SK-N-MC (cell line): Measurements from ENCODE around the gene CBX1.

Experiments
- EZH2 ChIP-seq: fragments of 200-600 bp; sonication (generic); IDR thresholded peaks from one replicate; pipeline ENCODE4 v1.6.1; 2017; ENCODE audit warnings: antibody characterized with exemption
- FOXP2 ChIP-seq: optimal IDR thresholded peaks from 2 replicates; pipeline ENCODE3; 2011; ENCODE audit warnings: mild to moderate bottlenecking, moderate library complexity; ENCODE audit not compliant: insufficient read depth; ENCODE audit errors: extremely low read length, control extremely low read depth
- POLR2AphosphoS5 ChIP-seq: IDR thresholded peaks from 2 replicates; pipeline ENCODE4 v1.6.1; 2012; ENCODE audit warnings: mild to moderate bottlenecking, low read depth, low read length, borderline replicate concordance

DNA sequence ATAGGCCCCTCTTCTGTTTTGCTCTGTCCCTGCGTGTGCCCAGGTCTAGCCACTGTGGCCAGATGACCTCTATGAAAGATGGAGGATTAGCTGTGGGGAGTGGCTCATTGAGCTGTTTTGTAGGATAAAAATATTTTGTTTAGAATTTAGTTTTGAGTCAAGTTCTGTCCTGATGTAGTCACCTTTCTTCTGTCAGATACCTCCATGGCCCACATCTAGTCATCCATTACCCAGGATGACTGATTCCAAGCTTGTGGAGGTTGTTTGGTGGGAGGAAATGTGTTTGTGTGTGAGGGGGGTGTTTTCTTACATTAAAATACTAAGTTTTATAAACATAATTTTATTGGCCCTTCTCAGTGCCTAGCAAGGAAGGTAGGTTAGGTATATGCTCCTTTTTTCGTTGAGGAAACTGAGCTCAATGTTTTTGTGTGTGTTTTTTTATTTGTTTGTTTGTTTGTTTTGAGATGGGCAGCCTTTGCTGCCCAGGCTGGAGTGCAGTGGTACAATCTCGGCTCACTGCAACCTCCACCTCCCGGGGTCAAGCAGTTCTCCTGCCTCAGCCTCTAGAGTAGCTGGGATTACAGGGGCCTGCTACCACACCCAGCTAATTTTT lies 22.6 kb upstream of the CBX1 start:
- TF ChIP-seq POLR2AphosphoS5 (no peak), EZH2 (no peak), FOXP2 (no peak)
